Suprapubic skin (tissue), 3 donors: ENCODE data around the gene ZNF384.

Experiments
- CTCF ChIP-seq, 2 donors: fragments of 200-600 bp in 1 of 2; fragments of 450-650 bp in 1 of 2; sonication (generic) in 1 of 2; IDR thresholded peaks; one replicate each; pipeline ENCODE4 v1.5.1; 2016 to 2019; ENCODE audit warnings: antibody characterized with exemption in 2 of 2, mild to moderate bottlenecking in 1 of 2, moderate library complexity in 1 of 2
- POLR2AphosphoS5 ChIP-seq, 3 donors: sonication (generic); formaldehyde crosslinking; IDR thresholded peaks; one replicate each; pipeline ENCODE4 v1.6.1; 2017; ENCODE audit warnings: antibody characterized with exemption in 3 of 3

GRCh38 chr12:6700646-6701051 lies 11.5 kb upstream of the ZNF384 start, which contains the start of gene PIANP:
- TF ChIP-seq CTCF (IDR thresholded peaks at IDR 0.05) (no peak), POLR2AphosphoS5 (IDR thresholded peaks at IDR 0.05) (no peak)
